ENCODE results near the gene MPC1. TPM values are rescaled to one million over a fixed set of nuclear protein-coding genes. Genes with fewer than 3 reads are reported as not detected.
"Not testable (repeated sequence)": the region's sequence is repeated elsewhere in the genome, so short reads cannot be mapped to it uniquely, and the experiment has no call there.

The MPC1 gene
- total RNA-seq, 1 donor from 2014 or later = 18.1 TPM

GRCh38 chr6:166381733-166382499 is 824 bp downstream of the MPC1 start:
- peak; percentile 55 to 63 for DNase-seq (ENCODE audit: low read depth in 2 of 2)

- DNase-seq (ENCODE audit: low read depth in 2 of 2) = no peak
Observed at GRCh38 chr6:166381381-166381732, 1.4 kb downstream of the MPC1 start.

GRCh38 chr6:166379800-166380199 is 2.9 kb downstream of the MPC1 start:
- DNase-seq (ENCODE audit: low read depth in 2 of 2) = peak; percentile 82 to 85

GRCh38 chr6:166379103-166379586 is 3.6 kb downstream of the MPC1 start:
- DNase-seq (ENCODE audit: low read depth in 2 of 2) = no peak

GRCh38 chr6:166377721-166378120 is 5.0 kb downstream of the MPC1 start:
- no peak for DNase-seq (ENCODE audit: low read depth in 2 of 2)

- no peak for DNase-seq (ENCODE audit: low read depth in 2 of 2)
Observed at GRCh38 chr6:166375013-166375412, 7.7 kb downstream of the MPC1 start.

GRCh38 chr6:166370489-166370888 is 12.3 kb downstream of the MPC1 start:
- no peak for DNase-seq (ENCODE audit: low read depth in 2 of 2)

- peak in 1 of 2 donors; percentile 62 for DNase-seq (ENCODE audit: low read depth in 2 of 2)
Observed at GRCh38 chr6:166369782-166370181, 13.0 kb downstream of the MPC1 start.

GRCh38 chr6:166366921-166367320 is 15.8 kb downstream of the MPC1 start:
- DNase-seq (ENCODE audit: low read depth in 2 of 2) = no peak

- DNase-seq (ENCODE audit: low read depth in 2 of 2) = no peak
Observed at GRCh38 chr6:166365806-166366205, 16.9 kb downstream of the MPC1 start.

- peak; percentile 54 to 87 for DNase-seq (ENCODE audit: low read depth in 2 of 2)
Observed at GRCh38 chr6:166365221-166365620, 17.5 kb downstream of the MPC1 start.

GRCh38 chr6:166364456-166364855 is 18.3 kb downstream of the MPC1 start:
- DNase-seq (ENCODE audit: low read depth in 2 of 2) = no peak

- DNase-seq (ENCODE audit: low read depth in 2 of 2) = not testable (repeated sequence)
Observed at GRCh38 chr6:166362427-166362826, 20.3 kb downstream of the MPC1 start.

- DNase-seq (ENCODE audit: low read depth in 2 of 2) = peak in 1 of 2 donors; percentile 74
Observed at GRCh38 chr6:166361077-166361429, 21.7 kb downstream of the MPC1 start.

- peak in 1 of 2 donors; percentile 21 for DNase-seq (ENCODE audit: low read depth in 2 of 2)
Observed at GRCh38 chr6:166360243-166361076, 22.3 kb downstream of the MPC1 start.

- no peak for DNase-seq (ENCODE audit: low read depth in 2 of 2)
Observed at GRCh38 chr6:166355552-166355951, 27.2 kb downstream of the MPC1 start.

- no peak for DNase-seq (ENCODE audit: low read depth in 2 of 2)
Observed at GRCh38 chr6:166354965-166355364, 27.8 kb downstream of the MPC1 start.

- DNase-seq (ENCODE audit: low read depth in 2 of 2) = no peak
Observed at GRCh38 chr6:166354143-166354542, 28.6 kb downstream of the MPC1 start.

GRCh38 chr6:166353507-166353906 is 29.2 kb downstream of the MPC1 start:
- DNase-seq (ENCODE audit: low read depth in 2 of 2) = no peak

GRCh38 chr6:166352923-166353322 is 29.8 kb downstream of the MPC1 start:
- no peak for DNase-seq (ENCODE audit: low read depth in 2 of 2)

- DNase-seq (ENCODE audit: low read depth in 2 of 2) = peak; percentile 45 to 47
Observed at GRCh38 chr6:166351715-166352285, 30.9 kb downstream of the MPC1 start.

GRCh38 chr6:166348305-166348949 is 34.3 kb downstream of the MPC1 start:
- no peak for DNase-seq (ENCODE audit: low read depth in 2 of 2)

Data from lung microvascular endothelial cell (primary cell).